NB4 (cell line): ENCODE results near the gene MPC1L.
"Not testable (repeated sequence)": the region's sequence is repeated elsewhere in the genome, so short reads cannot be mapped to it uniquely, and the experiment has no call there.

Experiments
- DNase-seq: peaks from one replicate; pipeline ENCODE4 v3.0.0; 2010; ENCODE audit warnings: low read depth
- H3K4me3 ChIP-seq: one replicate; pipeline ENCODE4 v1.5.1; 2011; ENCODE audit warnings: mild to moderate bottlenecking, low read depth, low read length, moderate library complexity
- MYC ChIP-seq: IDR thresholded peaks from 2 replicates; pipeline ENCODE4 v1.6.1; 2011; ENCODE audit warnings: low read depth, low read length
- POLR2A ChIP-seq: IDR thresholded peaks from 2 replicates; pipeline ENCODE4 v1.6.1; 2011; ENCODE audit warnings: mild to moderate bottlenecking; ENCODE audit not compliant: insufficient read length; ENCODE audit errors: extremely low read depth
- TF ChIP-seq, protein P1 (sequence below): IDR thresholded peaks from one replicate; pipeline ENCODE4 v1.5.1; 2012; ENCODE audit warnings: low read depth, low read length
- TF ChIP-seq, protein P2 (sequence below): IDR thresholded peaks from 2 replicates; pipeline ENCODE4 v1.6.1; 2011; ENCODE audit warnings: low read depth, low read length

MPC1L gene

DNA sequence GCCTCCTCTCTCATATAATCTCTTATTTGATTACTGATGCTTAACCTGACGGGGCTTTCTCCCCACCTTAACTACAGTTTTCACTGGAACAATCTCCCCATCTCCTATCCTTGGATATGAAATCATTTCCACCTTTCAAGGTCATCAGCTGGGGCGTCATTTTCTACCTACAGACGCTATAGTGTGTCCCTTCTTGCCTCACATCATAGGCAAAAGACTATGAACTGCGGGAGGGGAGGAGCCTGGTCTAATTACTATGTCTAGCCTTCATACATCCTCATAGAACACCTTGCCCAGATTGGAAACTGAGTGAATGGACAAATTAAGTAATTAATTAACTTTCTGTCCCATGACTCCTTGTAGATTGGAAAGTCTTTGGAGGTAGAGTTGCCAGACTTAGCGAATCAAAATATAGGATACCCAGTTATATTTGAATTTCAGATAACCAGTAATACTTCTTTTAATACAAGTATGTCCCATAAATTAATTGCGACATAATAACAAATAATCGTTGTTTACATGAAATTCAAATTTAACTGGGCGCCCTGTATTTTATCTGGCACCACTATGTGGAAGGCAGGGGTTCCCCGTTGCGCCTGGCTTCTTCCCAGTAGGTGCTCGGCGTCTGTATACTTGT is 43.2 kb upstream of the MPC1L start:
- DNase-seq: peak; percentile 6
- peak overlapping the region; percentile 79 for H3K4me3 ChIP-seq
- TF ChIP-seq, protein P1, sequence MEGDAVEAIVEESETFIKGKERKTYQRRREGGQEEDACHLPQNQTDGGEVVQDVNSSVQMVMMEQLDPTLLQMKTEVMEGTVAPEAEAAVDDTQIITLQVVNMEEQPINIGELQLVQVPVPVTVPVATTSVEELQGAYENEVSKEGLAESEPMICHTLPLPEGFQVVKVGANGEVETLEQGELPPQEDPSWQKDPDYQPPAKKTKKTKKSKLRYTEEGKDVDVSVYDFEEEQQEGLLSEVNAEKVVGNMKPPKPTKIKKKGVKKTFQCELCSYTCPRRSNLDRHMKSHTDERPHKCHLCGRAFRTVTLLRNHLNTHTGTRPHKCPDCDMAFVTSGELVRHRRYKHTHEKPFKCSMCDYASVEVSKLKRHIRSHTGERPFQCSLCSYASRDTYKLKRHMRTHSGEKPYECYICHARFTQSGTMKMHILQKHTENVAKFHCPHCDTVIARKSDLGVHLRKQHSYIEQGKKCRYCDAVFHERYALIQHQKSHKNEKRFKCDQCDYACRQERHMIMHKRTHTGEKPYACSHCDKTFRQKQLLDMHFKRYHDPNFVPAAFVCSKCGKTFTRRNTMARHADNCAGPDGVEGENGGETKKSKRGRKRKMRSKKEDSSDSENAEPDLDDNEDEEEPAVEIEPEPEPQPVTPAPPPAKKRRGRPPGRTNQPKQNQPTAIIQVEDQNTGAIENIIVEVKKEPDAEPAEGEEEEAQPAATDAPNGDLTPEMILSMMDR: no peak
- no peak for TF ChIP-seq POLR2A
- TF ChIP-seq MYC: no peak
- TF ChIP-seq, protein P2, sequence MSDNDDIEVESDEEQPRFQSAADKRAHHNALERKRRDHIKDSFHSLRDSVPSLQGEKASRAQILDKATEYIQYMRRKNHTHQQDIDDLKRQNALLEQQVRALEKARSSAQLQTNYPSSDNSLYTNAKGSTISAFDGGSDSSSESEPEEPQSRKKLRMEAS: no peak

DNA sequence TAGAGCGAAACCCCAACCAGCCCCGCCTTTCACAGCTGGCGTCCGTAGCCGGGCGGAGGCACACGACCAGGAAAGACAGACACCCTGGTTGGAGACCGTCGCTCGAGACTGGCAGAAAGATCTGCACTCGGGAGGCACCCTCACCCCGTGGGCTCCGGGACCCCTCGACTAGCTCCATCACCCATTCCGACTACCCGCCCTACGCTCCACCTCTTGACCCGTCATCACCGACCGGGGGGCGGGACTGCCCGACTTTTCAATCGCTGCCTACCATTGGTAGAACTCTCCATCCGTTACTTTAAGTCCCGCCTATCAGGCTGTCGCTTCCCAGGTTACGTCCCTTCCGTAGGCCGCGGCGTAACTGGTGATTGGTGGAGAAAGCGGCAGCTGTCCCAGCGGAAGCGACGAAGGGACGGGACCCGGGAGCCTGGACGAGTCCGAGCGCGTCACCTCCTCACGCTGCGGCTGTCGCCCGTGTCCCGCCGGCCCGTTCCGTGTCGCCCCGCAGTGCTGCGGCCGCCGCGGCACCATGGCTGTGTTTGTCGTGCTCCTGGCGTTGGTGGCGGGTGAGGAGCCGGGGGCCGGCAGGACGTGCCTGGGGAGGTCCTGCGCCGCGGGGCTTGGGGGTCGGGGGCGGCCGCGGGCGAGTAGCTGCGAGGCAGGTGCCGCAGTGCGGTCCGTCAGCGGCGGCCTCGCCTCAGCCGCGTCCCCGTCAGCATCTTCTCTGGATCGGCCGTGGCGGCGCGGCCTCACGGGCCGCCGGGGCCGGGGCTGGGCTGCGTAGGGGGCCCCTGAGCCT is 42.5 kb upstream of the MPC1L start, which contains the start of gene ATP6AP2:
Gene ATP6AP2, plus strand, starts transcription at position 434 of the 799 bp plus-strand sequence. Its CDS starts 96 bp downstream, at position 530.
- DNase-seq: peak; percentile 95
- peak within 1 kb of the TSS; percentile 79 for H3K4me3 ChIP-seq

DNA sequence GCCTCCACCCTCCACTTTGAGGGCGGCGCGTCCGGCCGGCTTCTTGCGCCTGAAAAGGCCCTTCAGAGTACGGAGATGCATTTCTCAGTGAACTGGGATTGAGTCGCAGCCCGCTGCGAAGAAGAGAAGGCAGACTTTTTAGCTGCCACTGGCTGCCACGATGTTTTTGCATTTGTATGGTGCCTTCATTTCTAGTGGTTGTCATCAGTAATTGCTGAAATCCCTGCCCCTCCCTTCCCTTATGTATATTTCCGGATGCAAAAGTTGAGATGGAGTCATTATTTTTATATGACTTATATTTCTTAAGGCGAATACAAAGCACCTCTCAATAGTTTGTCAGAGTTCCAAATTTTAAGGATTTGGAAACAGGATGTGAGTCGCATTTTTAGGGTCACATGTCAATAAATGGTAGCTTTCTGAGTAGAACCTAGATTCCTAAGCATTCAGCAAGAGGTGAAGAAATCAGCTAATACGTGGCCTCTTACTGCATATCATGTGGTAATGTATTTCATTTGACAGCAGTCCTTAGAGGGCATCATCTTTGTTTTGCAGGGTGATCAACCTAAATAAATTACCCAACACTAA is 41.8 kb upstream of the MPC1L start:
- TF ChIP-seq POLR2A: no peak
- no peak for TF ChIP-seq MYC
- TF ChIP-seq, protein P1: no peak
- TF ChIP-seq, protein P2: no peak
- peak overlapping the region; percentile 78 for H3K4me3 ChIP-seq
- peak; percentile 6 for DNase-seq

More for the DNA sequence above, 42.5 kb upstream of the MPC1L start, which contains the start of gene ATP6AP2:
- TF ChIP-seq MYC (no peak), POLR2A (peak; percentile 49)
- TF ChIP-seq, protein P1: no peak
- TF ChIP-seq, protein P2: no peak

DNA sequence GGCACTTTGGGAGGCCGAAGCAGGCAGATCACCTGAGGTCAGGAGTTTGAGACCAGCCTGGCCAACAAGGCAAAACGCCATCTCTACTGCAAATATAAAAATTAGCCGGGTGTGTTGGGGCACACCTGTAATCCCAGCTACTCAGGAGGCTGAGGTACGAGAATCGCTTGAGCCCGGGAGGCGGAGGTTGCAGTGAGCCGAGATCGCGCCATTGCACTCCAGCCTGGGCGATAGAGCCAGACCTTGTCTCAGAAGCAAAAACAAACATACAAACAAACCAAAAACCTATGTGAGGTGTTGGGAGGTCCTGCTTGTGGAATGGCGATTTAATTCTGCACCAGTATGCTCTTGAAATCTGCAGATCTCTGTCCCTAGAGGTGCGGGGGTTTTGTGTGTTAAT is 41.0 kb upstream of the MPC1L start:
- H3K4me3 ChIP-seq, DNase-seq: not testable (repeated sequence)

DNA sequence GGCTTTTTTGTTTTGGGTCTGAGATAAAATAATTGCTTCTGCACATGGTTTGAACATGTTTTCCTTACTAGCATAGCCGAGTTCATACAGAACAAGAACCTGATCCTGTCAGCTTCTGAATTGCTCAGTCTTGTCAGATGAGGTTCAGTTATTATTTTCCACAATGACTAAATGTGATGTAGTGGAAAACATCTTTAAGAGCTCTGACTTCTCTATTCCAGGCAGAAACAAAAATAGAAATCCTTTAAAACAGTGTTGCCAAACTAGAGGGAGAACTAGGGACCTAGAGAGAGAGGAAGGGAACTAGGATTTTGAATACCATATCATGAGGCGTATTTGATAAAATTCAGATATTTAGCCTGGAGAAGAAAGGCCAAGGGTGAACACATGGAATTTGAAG is 40.4 kb upstream of the MPC1L start:
- TF ChIP-seq, protein P1: no peak
- TF ChIP-seq MYC: no peak
- TF ChIP-seq POLR2A: no peak
- TF ChIP-seq, protein P2: no peak
- no peak for DNase-seq
- no peak overlapping the region for H3K4me3 ChIP-seq

DNA sequence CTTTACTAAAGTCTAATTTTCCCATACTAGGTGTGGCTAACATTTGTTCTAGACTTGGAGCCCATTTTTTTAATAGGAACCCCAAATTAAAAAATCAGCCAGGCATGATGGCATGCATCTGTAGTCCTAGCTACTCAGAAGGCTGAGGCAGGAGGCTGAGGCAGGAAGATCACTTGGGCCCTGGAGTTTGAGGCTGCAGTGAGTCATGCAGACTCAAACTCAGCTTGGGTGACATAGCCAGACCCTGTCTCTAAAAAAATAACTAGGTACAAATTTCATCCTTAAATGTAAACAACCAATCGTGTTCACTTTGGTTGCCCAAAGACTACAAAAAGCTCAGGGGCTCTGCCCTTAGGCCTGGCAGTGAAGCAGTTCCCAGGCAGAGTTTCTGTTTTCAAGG is 35.6 kb upstream of the MPC1L start:
- DNase-seq: not testable (repeated sequence)

DNA sequence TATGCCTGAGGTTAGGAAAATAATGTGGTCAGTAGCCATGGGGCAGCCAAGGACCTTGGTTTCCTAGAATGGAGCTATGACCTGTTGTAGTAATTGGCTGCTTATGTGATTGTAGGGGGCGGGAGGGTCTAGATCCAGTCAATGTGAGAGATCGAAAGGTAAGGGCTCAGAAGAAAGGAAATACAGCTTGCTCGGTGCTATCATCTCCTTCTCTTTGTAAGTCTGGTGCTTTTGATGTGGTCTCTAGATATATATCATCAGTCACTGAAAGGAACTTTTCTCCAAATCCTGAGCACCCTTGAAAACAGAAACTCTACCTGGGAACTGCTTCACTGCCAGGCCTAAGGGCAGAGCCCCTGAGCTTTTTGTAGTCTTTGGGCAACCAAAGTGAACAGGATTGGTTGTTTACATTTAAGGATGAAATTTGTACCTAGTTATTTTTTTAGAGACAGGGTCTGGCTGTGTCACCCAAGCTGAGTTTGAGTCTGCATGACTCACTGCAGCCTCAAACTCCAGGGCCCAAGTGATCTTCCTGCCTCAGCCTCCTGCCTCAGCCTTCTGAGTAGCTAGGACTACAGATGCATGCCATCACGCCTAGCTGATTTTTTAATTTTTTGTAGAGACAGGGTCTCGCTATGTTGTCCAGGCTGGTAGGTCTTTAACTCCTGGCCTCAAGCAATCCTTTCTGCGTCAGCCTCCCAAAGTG is 33.5 kb upstream of the MPC1L start:
- not testable (repeated sequence) for H3K4me3 ChIP-seq, DNase-seq

More for the DNA sequence above, 35.6 kb upstream of the MPC1L start:
- not testable (repeated sequence) for H3K4me3 ChIP-seq
